ENCODE results near the gene GJC3.

DNA sequence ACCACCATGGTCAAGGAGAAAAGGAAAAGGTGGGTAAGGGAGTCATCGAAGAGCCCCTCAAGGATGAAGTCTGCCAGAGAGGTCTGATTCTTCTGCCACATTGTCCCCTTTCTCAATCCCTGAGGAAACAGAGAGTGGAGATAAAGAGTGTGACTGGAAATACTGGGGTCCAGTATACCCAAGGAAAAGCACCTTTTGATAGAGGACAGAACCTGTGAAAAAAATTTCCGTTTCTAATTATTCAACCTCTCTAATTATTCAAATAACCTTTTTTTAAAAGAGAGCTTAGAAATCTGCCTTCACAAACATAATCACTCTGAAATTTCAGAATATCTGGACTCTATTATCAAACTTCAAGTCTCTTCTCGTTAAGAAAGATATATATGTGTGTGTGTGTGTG is 52.5 kb downstream of the GJC3 start, which contains the start of gene OR2AE1:
- TF ChIP-seq CTCF (IDR thresholded peaks at IDR 0.05; ENCODE audit: low read length) (no peak), EZH2 (optimal IDR thresholded peaks at IDR 0.05; ENCODE audit: low read depth, low read length) (no peak), EZH2phosphoT487 (IDR thresholded peaks at IDR 0.05; ENCODE audit: low read length) (no peak)
